K562 (cell line): Measurements from ENCODE around the gene FKBP2. TPM values are rescaled to one million over a fixed set of nuclear protein-coding genes. Genes with fewer than 3 reads are reported as not detected.
A peak's percentile ranks its signal among the peaks of the same experiment; 100 is the strongest.

ENCODE experiments used
- CBFA2T3 ChIP-seq: fragments of 450-650 bp; IDR thresholded peaks from 2 replicates; pipeline ENCODE4 v1.6.1; 2017
- CTCF ChIP-seq, 3 experiments: IDR thresholded peaks in 2 of 3; conservative IDR thresholded peaks in 1 of 3; 2 replicates each; pipeline ENCODE4 v1.5.1; 2011 to 2012; ENCODE audit warnings: low read length in 3 of 3, mild to moderate bottlenecking in 3 of 3, control low read depth in 2 of 3, improper control_type of control experiment in 1 of 3, inconsistent platforms in 1 of 3, low read depth in 1 of 3, mixed read lengths in 1 of 3, moderate library complexity in 1 of 3; ENCODE audit not compliant: insufficient read depth in 2 of 3
- CXXC5 ChIP-seq: fragments of 250-450 bp; sonication (Bioruptor Pico); IDR thresholded peaks from 2 replicates; pipeline ENCODE4 v1.8.0; 2022; ENCODE audit warnings: inconsistent platforms, mild to moderate bottlenecking, moderate library complexity
- ERF ChIP-seq: fragments of 450-650 bp; formaldehyde crosslinking; IDR thresholded peaks from 2 replicates; pipeline ENCODE4 v1.4.0; 2020; ENCODE audit warnings: mild to moderate bottlenecking, mixed read lengths
- ESRRB ChIP-seq: fragments of 250-450 bp; sonication (Bioruptor Pico); IDR thresholded peaks from 2 replicates; pipeline ENCODE4 v1.5.0; 2020; ENCODE audit warnings: mild to moderate bottlenecking, moderate library complexity, borderline replicate concordance
- MAZ ChIP-seq, 2 experiments: fragments of 450-650 bp in 1 of 2; sonication (generic) in 1 of 2; formaldehyde crosslinking; IDR thresholded peaks in 1 of 2; conservative IDR thresholded peaks in 1 of 2; 2 replicates each; pipeline versions ENCODE4 v1.4.0 to v1.5.0; 2020; ENCODE audit warnings: mild to moderate bottlenecking in 1 of 2, missing genetic modification reagents in 1 of 2
- MEIS2 ChIP-seq: fragments of 450-650 bp; IDR thresholded peaks from 2 replicates; pipeline ENCODE4 v1.6.1; 2014; ENCODE audit warnings: mild to moderate bottlenecking; ENCODE audit not compliant: partially characterized antibody
- MYNN ChIP-seq, 2 experiments: sonication (generic); formaldehyde crosslinking in 1 of 2; IDR thresholded peaks; 2 replicates each; pipeline versions ENCODE4 v1.5.0 to v1.6.1; 2016 to 2020; ENCODE audit warnings: antibody characterized with exemption in 1 of 2, missing genetic modification reagents in 1 of 2
- NCOR1 ChIP-seq: fragments of 450-650 bp; IDR thresholded peaks from 2 replicates; pipeline ENCODE4 v1.6.1; 2016; ENCODE audit warnings: mild to moderate bottlenecking, moderate library complexity
- PCBP1 ChIP-seq: fragments of 200-400 bp; formaldehyde crosslinking; IDR thresholded peaks from 2 replicates; pipeline ENCODE4 v1.6.1; 2018; ENCODE audit warnings: mild to moderate bottlenecking, low read depth, low read length; ENCODE audit not compliant: poor library complexity, severe bottlenecking
- PHF20 ChIP-seq: fragments of 450-650 bp; IDR thresholded peaks from 2 replicates; pipeline ENCODE4 v1.6.1; 2018; ENCODE audit not compliant: partially characterized antibody
- SP1 ChIP-seq: sonication (generic); formaldehyde crosslinking; IDR thresholded peaks from 2 replicates; pipeline ENCODE4 v1.8.1; 2022; ENCODE audit warnings: mild to moderate bottlenecking, missing genetic modification reagents
- SRSF7 ChIP-seq: fragments of 200-400 bp; formaldehyde crosslinking; optimal IDR thresholded peaks from 2 replicates; pipeline ENCODE3; 2017; ENCODE audit warnings: mild to moderate bottlenecking, low read depth, low read length
- TAF1 ChIP-seq: IDR thresholded peaks from 2 replicates; pipeline ENCODE4 v1.6.1; 2011; ENCODE audit warnings: mild to moderate bottlenecking, low read length, moderate library complexity; ENCODE audit not compliant: insufficient read depth, control insufficient read depth, severe bottlenecking; ENCODE audit errors: extremely low read depth
- YY1 ChIP-seq, 3 experiments: IDR thresholded peaks; 2 replicates each; pipeline ENCODE4 v1.6.1; 2011; ENCODE audit warnings: low read length in 2 of 3, mild to moderate bottlenecking in 2 of 3, moderate library complexity in 2 of 3, borderline replicate concordance in 1 of 3, control low read depth in 1 of 3, low read depth in 1 of 3; ENCODE audit not compliant: insufficient read depth in 3 of 3, insufficient replicate concordance in 2 of 3, control insufficient read depth in 1 of 3, insufficient read length in 1 of 3; ENCODE audit errors: extremely low read depth in 1 of 3
- ZFP30 ChIP-seq: fragments of 250-450 bp; sonication (Bioruptor Pico); IDR thresholded peaks from 2 replicates; pipeline ENCODE4 v1.8.0; 2022; ENCODE audit warnings: moderate library complexity, mild to moderate bottlenecking, inconsistent platforms, borderline replicate concordance
- ZNF324 ChIP-seq: fragments of 250-450 bp; sonication (Bioruptor Pico); IDR thresholded peaks from 2 replicates; pipeline ENCODE4 v1.4.0; 2020; ENCODE audit warnings: mild to moderate bottlenecking
- polyA plus RNA-seq, 8 experiments: library from polyadenylated mRNA; depleted of rRNA in 4 of 8; stranded (reverse) in 5 of 8; unstranded in 3 of 8; fragments of >200 nt; fragmentation: Nextera tagmentation in 2 of 8; fragmentation: Illumina TruSeq in 1 of 8; extraction: Ambion mirVana in 2 of 8; extraction: Trizol in 1 of 8; gene quantifications; 2 replicates each; pipeline versions ENCODE4 v1.2.1 to v1.2.3, GENCODE V29; 2011 to 2014; ENCODE audit warnings: inconsistent platforms in 1 of 8, missing spikeins in 1 of 8
- total RNA-seq, 7 experiments: library from RNA; depleted of rRNA in 6 of 7; stranded (reverse); fragments of >200 nt in 6 of 7; fragmentation: Illumina TruSeq in 2 of 7; extraction: Trizol in 2 of 7; gene quantifications; 2 replicates each; pipeline versions ENCODE4 v1.2.1 to v1.2.3, GENCODE V29; 2011 to 2021; ENCODE audit warnings: low replicate concordance in 1 of 7
- TF ChIP-seq, protein P1 (sequence below): fragments of 200-800 bp; sonication (Bioruptor generic); IDR thresholded peaks from 2 replicates; pipeline ENCODE4 v1.6.1; 2017; ENCODE audit warnings: missing genetic modification characterization, missing compliant biosample characterization
- TF ChIP-seq, protein P2 (sequence below): fragments of 450-650 bp; IDR thresholded peaks from 2 replicates; pipeline ENCODE4 v1.6.1; 2017; ENCODE audit warnings: mild to moderate bottlenecking, moderate library complexity

FKBP2 gene
- total and polyA plus RNA-seq, 9 of the 15 experiments (the other 6 are each of a cell fraction or from before 2014, with no cell fraction given) = 3.5 to 151 (median 58.1) TPM

DNA sequence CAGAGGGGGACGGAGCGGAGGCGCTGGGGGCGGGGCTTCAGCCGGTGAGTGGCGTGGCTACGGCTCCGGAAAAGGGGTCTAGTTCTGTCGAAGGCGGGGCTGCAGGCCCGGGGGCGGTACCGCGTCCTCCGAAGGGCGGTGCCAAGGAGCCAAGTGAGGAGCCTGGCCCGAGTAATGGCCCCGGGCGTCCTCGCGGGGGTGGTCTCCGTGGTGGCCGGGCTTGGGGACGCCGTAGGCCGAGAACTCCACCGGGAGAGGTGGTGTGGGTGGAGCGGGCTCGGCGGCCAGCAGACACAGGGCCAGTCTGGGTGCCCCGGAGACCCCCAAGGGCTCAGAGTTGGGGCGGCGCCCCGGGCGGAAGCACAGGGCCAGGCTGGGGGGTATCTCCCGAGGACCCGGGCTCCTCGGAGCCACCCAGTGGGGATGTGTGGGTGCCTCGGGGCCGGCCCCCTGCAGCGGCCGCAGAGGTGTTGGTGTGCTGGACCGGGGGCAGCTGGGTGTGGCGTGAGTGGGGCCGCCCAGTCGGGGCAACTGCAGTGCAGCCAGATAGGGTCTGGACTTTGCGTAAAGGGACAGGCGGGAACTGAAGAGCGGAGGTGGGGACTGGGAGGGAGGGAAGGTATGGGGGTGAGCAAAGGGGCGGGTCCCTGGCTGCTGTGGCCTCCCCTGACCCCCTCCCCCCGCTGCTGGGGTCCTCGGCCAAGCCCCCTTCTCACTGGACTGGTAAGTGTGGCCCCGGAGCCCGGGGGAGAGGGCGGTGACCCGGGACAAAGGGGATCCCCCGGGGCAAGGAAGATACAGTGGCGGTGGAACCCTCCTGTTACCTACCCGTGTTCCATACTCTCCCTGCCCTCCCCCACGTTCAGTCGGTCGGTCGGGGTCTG, 838 bp downstream of the FKBP2 start (continued):
- TF ChIP-seq CXXC5 (CRISPR knock-in tag) (peak; percentile 7; the same call in 1 of the 2 replicates), MYNN (IDR thresholded peaks at IDR 0.05) (0 out of 2 replicates have a peak, but pooled peaks have one; percentile 43), MYNN (CRISPR knock-in tag; IDR thresholded peaks at IDR 0.05) (no peak), CBFA2T3 (0 out of 2 replicates have a peak, but pooled peaks have one; percentile 3), SRSF7 (no peak), ESRRB (CRISPR knock-in tag) (0 out of 2 replicates have a peak, but pooled peaks have one; percentile 70), PCBP1 (peak; percentile 51), ERF (peak; percentile 81; the same call in 1 of the 2 replicates), MEIS2 (no peak), ZFP30 (no peak), PHF20 (peak; percentile 36), ZNF324 (CRISPR knock-in tag) (no peak), MAZ (CRISPR knock-in tag; conservative IDR thresholded peaks at IDR 0.05 in 1 of 2, IDR thresholded peaks at IDR 0.05 in 1 of 2) (peak; percentile 53 to 79), NCOR1 (peak; percentile 50), YY1 (IDR thresholded peaks at IDR 0.05; ENCODE audit: borderline replicate concordance in 1 of 3, control insufficient read depth in 1 of 3, extremely low read depth in 1 of 3, insufficient read depth in 3 of 3, insufficient read length in 1 of 3, insufficient replicate concordance in 2 of 3, low read depth in 1 of 3, low read length in 2 of 3) (peak; percentile 60 to 93 (median 86)), TAF1 (peak; percentile 72), SP1 (CRISPR knock-in tag) (peak; percentile 5; the same call in 1 of the 2 replicates), CTCF (IDR thresholded peaks at IDR 0.05 in 2 of 3, conservative IDR thresholded peaks at IDR 0.05 in 1 of 3; ENCODE audit: insufficient read depth in 2 of 3, low read depth in 1 of 3, low read length in 3 of 3) (0 out of 6 replicates have a peak, but pooled peaks of 2 of the 3 experiments have one; percentile 0 to 10)
- TF ChIP-seq, protein P1, sequence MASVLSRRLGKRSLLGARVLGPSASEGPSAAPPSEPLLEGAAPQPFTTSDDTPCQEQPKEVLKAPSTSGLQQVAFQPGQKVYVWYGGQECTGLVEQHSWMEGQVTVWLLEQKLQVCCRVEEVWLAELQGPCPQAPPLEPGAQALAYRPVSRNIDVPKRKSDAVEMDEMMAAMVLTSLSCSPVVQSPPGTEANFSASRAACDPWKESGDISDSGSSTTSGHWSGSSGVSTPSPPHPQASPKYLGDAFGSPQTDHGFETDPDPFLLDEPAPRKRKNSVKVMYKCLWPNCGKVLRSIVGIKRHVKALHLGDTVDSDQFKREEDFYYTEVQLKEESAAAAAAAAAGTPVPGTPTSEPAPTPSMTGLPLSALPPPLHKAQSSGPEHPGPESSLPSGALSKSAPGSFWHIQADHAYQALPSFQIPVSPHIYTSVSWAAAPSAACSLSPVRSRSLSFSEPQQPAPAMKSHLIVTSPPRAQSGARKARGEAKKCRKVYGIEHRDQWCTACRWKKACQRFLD (CRISPR knock-in tag) = peak; percentile 75; the same call in 1 of the 2 replicates
- TF ChIP-seq, protein P2, sequence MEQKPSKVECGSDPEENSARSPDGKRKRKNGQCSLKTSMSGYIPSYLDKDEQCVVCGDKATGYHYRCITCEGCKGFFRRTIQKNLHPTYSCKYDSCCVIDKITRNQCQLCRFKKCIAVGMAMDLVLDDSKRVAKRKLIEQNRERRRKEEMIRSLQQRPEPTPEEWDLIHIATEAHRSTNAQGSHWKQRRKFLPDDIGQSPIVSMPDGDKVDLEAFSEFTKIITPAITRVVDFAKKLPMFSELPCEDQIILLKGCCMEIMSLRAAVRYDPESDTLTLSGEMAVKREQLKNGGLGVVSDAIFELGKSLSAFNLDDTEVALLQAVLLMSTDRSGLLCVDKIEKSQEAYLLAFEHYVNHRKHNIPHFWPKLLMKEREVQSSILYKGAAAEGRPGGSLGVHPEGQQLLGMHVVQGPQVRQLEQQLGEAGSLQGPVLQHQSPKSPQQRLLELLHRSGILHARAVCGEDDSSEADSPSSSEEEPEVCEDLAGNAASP = no peak
